OCI-LY3 (cell line): ENCODE results near the gene GALNT11.

ENCODE experiments used
- H2AFZ ChIP-seq: fragments of 200-600, 300-600 bp; shearing (Covaris generic); 2 replicates; pipeline ENCODE4 v1.6.0; 2014; ENCODE audit warnings: antibody characterized with exemption, low read depth, low read length
- H3K27ac ChIP-seq: fragments of 200-600, 300-600 bp; sonication (generic); 2 replicates; pipeline ENCODE4 v1.5.1; 2014; ENCODE audit warnings: mild to moderate bottlenecking, low read length, moderate library complexity, mixed read lengths
- H3K27me3 ChIP-seq: fragments of 200-600, 300-600 bp; sonication (generic); 2 replicates; pipeline ENCODE4 v1.6.1; 2014; ENCODE audit warnings: low read depth, low read length, mixed read lengths
- H3K36me3 ChIP-seq: fragments of 200-600, 300-600 bp; sonication (generic); replicated peaks from 2 replicates; pipeline ENCODE3; 2014; ENCODE audit warnings: low read depth, low read length, mixed read lengths
- H3K4me1 ChIP-seq: fragments of 300-600, 200-600 bp; sonication (generic); 2 replicates; pipeline ENCODE4 v1.6.1; 2014; ENCODE audit warnings: low read length, mixed read lengths
- H3K4me2 ChIP-seq: fragments of 200-600, 300-600 bp; sonication (generic); 2 replicates; pipeline ENCODE4 v1.6.1; 2014; ENCODE audit warnings: low read length, mixed read lengths
- H3K4me3 ChIP-seq: fragments of 300-600, 200-600 bp; sonication (generic); 2 replicates; pipeline ENCODE4 v1.5.1; 2014; ENCODE audit warnings: antibody characterized with exemption, mild to moderate bottlenecking, low read length, moderate library complexity
- H3K79me2 ChIP-seq: fragments of 300-600, 200-600 bp; shearing (Covaris generic); 2 replicates; pipeline ENCODE4 v1.6.1; 2014; ENCODE audit warnings: mild to moderate bottlenecking, low read length, mixed read lengths
- H3K9ac ChIP-seq: fragments of 300-600, 200-600 bp; shearing (Covaris generic); 2 replicates; pipeline ENCODE4 v1.6.0; 2014; ENCODE audit warnings: mild to moderate bottlenecking, low read length, moderate library complexity
- H3K9me3 ChIP-seq: fragments of 200-600, 300-600 bp; shearing (Covaris generic); 2 replicates; pipeline ENCODE4 v1.6.1; 2014; ENCODE audit warnings: low read length, mixed read lengths; ENCODE audit not compliant: insufficient read depth
- H4K20me1 ChIP-seq: fragments of 200-600, 300-600 bp; sonication (generic); 2 replicates; pipeline ENCODE4 v1.6.1; 2016; ENCODE audit warnings: low read length, mixed read lengths; ENCODE audit not compliant: insufficient read depth
- EZH2phosphoT487 ChIP-seq: fragments of 200-600 bp; shearing (Covaris generic); IDR thresholded peaks from 2 replicates; pipeline ENCODE4 v1.6.1; 2018; ENCODE audit warnings: antibody characterized with exemption, mixed run types, low read depth
- TF ChIP-seq, protein P1 (sequence below): fragments of 200-600, 300-600 bp; sonication (generic); IDR thresholded peaks from 2 replicates; pipeline ENCODE4 v1.5.1; 2014; ENCODE audit warnings: antibody characterized with exemption, low read length, low read depth

GALNT11 gene

DNA sequence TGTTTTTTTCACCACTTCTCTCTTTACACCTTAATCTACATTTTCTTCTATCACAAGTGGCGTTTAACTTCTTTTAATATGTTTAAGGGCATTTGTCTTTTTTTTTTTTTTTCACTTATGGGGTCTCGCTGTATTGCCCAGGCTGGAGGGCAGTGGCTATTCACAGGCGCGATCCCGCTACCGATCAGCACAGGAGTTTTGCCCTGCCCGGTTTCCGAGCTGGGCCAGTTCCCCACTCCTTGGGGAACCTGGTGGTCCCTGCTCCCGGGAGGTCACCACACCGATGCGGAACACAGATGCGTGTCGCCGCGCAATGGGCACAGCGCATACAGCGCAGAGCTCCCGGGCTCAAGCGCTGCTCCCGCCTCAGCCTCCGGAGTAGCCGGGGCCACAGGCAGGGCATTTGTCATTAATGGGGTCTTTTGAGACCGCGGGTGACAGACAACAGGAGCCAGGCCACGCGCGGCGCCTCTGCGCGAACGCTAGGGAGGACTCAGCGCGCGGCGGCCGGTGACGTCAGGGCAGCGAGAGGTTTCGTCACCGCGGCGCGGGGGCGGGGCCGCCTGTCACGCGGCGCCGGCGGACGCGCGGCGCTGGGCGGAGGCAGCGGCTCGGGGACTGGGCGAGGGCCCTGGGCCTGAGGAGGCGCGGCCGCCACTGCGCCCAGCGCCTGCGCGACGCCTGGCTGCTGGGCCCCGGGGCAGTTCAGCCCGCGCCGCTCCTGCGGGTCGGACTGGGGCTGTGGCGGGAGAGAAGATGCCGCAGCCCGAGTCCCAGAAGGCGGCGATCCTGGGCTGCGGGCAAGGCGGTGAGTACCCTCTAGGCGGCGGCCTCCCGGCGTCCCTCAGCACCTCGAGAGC, at the start of gene GALNT11:
GALNT11 (plus strand) TSS at position 598 of the 860 bp plus-strand sequence. CDS start 68,554 bp downstream, outside the sequence.
- TF ChIP-seq, protein P1, sequence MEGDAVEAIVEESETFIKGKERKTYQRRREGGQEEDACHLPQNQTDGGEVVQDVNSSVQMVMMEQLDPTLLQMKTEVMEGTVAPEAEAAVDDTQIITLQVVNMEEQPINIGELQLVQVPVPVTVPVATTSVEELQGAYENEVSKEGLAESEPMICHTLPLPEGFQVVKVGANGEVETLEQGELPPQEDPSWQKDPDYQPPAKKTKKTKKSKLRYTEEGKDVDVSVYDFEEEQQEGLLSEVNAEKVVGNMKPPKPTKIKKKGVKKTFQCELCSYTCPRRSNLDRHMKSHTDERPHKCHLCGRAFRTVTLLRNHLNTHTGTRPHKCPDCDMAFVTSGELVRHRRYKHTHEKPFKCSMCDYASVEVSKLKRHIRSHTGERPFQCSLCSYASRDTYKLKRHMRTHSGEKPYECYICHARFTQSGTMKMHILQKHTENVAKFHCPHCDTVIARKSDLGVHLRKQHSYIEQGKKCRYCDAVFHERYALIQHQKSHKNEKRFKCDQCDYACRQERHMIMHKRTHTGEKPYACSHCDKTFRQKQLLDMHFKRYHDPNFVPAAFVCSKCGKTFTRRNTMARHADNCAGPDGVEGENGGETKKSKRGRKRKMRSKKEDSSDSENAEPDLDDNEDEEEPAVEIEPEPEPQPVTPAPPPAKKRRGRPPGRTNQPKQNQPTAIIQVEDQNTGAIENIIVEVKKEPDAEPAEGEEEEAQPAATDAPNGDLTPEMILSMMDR: no peak
- no peak for TF ChIP-seq EZH2phosphoT487
- Histone ChIP-seq H3K9me3 (no peaks in the 10 kb centered on the region), H4K20me1 (no peaks in the 10 kb centered on the region), H3K36me3 (peaks cover 4% of the 10 kb centered on the region), H2AFZ (no peak within 1 kb of the TSS), H3K9ac (peak within 1 kb of the TSS; percentile 23; the same call in 1 of the 2 replicates), H3K4me3 (peak within 1 kb of the TSS; percentile 59), H3K27me3 (no peaks in the 10 kb centered on the region), H3K27ac (no peak within 1 kb of the TSS), H3K79me2 (no peaks in the 10 kb centered on the region), H3K4me2 (peak within 1 kb of the TSS; percentile 32), H3K4me1 (peaks cover 11% of the 10 kb centered on the region)

DNA sequence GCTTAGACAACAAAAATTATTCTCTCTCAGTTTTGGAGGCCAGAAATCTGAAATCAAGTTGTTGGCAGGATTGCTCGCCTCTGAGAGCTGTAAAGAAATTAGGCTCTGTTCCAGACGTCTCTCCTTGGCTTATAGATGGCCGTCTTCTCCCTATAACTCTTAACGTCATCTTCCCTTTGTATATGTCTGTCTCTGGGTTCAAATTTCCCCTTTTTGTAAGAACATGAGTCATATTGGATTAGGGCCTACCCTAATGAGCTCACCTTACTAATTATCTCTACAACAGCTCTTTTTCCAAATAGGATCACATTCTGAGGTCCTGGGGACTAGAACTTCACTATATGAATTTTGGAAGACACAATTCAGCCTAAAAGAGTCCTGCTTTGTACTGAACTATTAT, 46.9 kb upstream of the GALNT11 start:
- H4K20me1 ChIP-seq: no peaks in the 10 kb centered on the region
- no peak overlapping the region for H3K27ac ChIP-seq
- no peak overlapping the region for H3K4me2 ChIP-seq
- no peaks in the 10 kb centered on the region for H3K4me1 ChIP-seq
- H2AFZ ChIP-seq: no peak overlapping the region
- no peaks in the 10 kb centered on the region for H3K9me3 ChIP-seq
- no peak overlapping the region for H3K4me3 ChIP-seq
- H3K79me2 ChIP-seq: no peaks in the 10 kb centered on the region
- no peaks in the 10 kb centered on the region for H3K36me3 ChIP-seq
- H3K27me3 ChIP-seq: no peaks in the 10 kb centered on the region
- H3K9ac ChIP-seq: no peak overlapping the region
- TF ChIP-seq EZH2phosphoT487: no peak
- TF ChIP-seq, protein P1: no peak

DNA sequence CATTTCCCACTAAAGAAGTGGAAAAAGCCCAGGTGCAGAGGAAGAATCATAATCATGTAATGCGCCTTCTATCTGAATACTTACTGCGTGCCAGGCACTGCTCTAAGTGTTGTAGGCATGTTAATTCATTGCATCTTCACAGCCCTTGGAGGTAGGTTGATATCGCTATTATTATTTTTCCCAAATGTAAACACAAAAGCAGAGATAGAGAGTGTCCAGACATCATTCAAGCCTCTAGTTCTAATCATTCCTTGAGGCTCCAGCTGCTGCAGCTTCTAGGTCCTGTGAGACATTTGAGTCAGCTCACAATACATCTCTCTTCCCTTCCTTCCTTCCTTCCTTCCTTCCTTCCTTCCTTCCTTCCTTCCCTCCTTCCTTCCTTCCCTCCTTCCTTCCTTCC, 44.3 kb upstream of the GALNT11 start:
- Histone ChIP-seq H4K20me1 (no peaks in the 10 kb centered on the region), H3K27me3 (no peaks in the 10 kb centered on the region), H3K4me2 (no peak overlapping the region), H3K79me2 (no peaks in the 10 kb centered on the region), H3K9ac (no peak overlapping the region), H2AFZ (no peak overlapping the region), H3K4me3 (no peak overlapping the region), H3K36me3 (no peaks in the 10 kb centered on the region), H3K27ac (no peak overlapping the region), H3K4me1 (no peaks in the 10 kb centered on the region), H3K9me3 (no peaks in the 10 kb centered on the region)
- TF ChIP-seq, protein P1: no peak
- no peak for TF ChIP-seq EZH2phosphoT487

DNA sequence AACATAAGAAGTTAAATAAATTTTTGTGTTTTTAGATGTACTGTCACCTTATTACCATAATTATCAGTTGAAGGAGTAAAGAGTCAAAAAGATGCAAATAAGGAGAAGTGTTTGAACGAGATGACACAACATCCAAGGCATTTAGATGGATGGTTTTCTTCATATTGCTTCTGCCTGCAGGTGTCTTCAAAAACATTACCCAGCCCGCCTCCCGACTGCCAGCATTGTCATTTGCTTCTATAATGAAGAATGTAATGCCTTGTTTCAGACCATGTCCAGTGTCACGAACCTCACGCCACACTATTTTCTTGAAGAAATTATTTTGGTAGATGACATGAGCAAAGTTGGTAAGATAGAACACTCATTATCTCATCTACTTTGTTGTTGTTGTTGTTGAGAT, 42.7 kb upstream of the GALNT11 start:
- H3K36me3 ChIP-seq: no peaks in the 10 kb centered on the region
- no peak overlapping the region for H2AFZ ChIP-seq

More for the DNA sequence above, 42.7 kb upstream of the GALNT11 start:
- Histone ChIP-seq H3K9me3 (no peaks in the 10 kb centered on the region), H3K9ac (no peak overlapping the region), H3K27me3 (0 out of 2 replicates have a peak, but pooled peaks cover 2% of the 10 kb centered on the region), H3K4me2 (no peak overlapping the region), H3K79me2 (no peaks in the 10 kb centered on the region), H3K4me1 (no peaks in the 10 kb centered on the region), H4K20me1 (no peaks in the 10 kb centered on the region), H3K27ac (no peak overlapping the region), H3K4me3 (no peak overlapping the region)
- no peak for TF ChIP-seq EZH2phosphoT487
- TF ChIP-seq, protein P1: no peak
